SJCRH30 (cell line): ENCODE results near the gene TOR3A. TPM values are rescaled to one million over a fixed set of nuclear protein-coding genes. Genes with fewer than 3 reads are reported as not detected.

Source experiments
- DNase-seq, 2 experiments: peaks; one replicate each; pipeline ENCODE4 v3.0.0-alpha.2; 2015 to 2020
- H3K27ac ChIP-seq: fragments of 250-450 bp; sonication (Bioruptor Pico); 2 replicates; pipeline ENCODE4 v1.5.1; 2020; ENCODE audit warnings: mild to moderate bottlenecking, moderate library complexity
- H3K27me3 ChIP-seq: fragments of 250-450 bp; sonication (Bioruptor Pico); 2 replicates; pipeline ENCODE4 v1.5.1; 2020; ENCODE audit warnings: mild to moderate bottlenecking, moderate library complexity
- H3K36me3 ChIP-seq: fragments of 250-450 bp; sonication (Bioruptor Pico); 2 replicates; pipeline ENCODE4 v1.5.1; 2020; ENCODE audit warnings: mild to moderate bottlenecking, moderate library complexity
- H3K4me1 ChIP-seq: fragments of 250-450 bp; sonication (Bioruptor Pico); 2 replicates; pipeline ENCODE4 v1.5.1; 2020; ENCODE audit warnings: mild to moderate bottlenecking, moderate library complexity
- H3K4me3 ChIP-seq: fragments of 250-450 bp; sonication (Bioruptor Pico); 2 replicates; pipeline ENCODE4 v1.5.1; 2020; ENCODE audit warnings: mild to moderate bottlenecking, moderate library complexity
- H3K9me3 ChIP-seq: fragments of 250-450 bp; sonication (Bioruptor Pico); replicated peaks from 2 replicates; pipeline ENCODE4 v1.5.1; 2020; ENCODE audit warnings: mild to moderate bottlenecking, moderate library complexity
- total RNA-seq: library from RNA; depleted of rRNA; stranded (reverse); fragments of >200 nt; shearing (Covaris generic); gene quantifications from 2 replicates; pipeline ENCODE4 v1.2.3, GENCODE V29; 2014

Gene TOR3A
- total RNA-seq, 1 experiment from 2014 or later: 14.6 TPM

DNA sequence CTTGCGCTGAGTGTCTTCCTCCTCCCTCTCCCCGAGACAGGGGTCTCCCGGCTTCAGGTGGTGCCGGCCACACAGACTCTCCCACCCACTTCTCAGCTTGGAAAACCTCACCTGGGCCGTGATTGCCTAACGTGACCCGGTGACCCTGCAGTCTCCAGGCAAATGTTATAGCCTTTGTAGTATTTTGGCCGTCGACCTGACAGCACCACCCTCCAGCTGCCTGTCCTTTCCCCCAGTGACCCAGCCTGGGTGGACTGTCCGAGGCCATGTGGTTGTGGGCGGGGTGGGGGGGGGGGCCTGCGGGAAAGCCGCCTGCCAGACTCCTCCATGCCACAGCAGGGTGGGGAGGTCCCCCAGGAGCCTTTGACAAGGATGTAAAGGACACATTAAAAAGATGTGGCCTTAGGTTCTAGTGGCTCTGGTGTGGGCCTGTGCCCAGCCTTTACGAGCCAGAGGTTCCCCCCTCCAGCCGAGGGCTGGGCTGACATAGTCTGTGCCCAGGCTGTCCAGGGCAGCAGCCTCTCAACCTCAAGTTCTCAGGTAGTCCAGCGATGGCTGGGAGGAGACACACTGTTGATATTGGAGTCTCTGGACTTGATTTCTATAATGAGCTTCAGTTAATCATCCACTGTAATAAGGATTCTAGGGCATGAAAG, 8.1 kb downstream of the TOR3A start:
- Histone ChIP-seq H3K27me3 (no peaks in the 10 kb centered on the region), H3K4me1 (no peaks in the 10 kb centered on the region), H3K4me3 (no peak overlapping the region), H3K9me3 (no peaks in the 10 kb centered on the region), H3K27ac (no peak overlapping the region), H3K36me3 (peaks cover 16% of the 10 kb centered on the region; the same call in 1 of the 2 replicates)
- DNase-seq: no peak

DNA sequence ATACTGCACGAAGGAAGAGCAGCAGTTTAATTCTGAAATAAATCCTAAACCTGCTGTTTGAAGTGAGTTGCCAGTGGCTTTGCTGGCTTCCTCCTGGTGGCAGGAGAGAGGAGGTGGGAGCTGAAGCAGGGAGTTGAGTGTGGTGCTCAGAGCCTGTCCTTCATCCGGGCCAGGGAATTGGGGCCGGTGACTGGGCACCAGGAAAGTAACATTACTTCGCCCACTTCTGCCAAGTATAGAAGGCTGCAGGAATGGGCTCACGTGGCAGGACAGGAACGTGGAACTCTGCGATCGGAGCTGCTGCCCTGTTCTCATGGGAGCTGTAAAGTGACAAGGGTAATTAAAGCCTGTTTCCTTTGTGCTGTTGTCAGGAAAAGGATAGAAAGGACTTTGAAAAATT, 8.7 kb downstream of the TOR3A start:
- H3K27ac ChIP-seq: no peak overlapping the region
- no peak for DNase-seq
- H3K4me3 ChIP-seq: no peak overlapping the region
- H3K4me1 ChIP-seq: no peaks in the 10 kb centered on the region
- peaks cover 16% of the 10 kb centered on the region; the same call in 1 of the 2 replicates for H3K36me3 ChIP-seq
- H3K9me3 ChIP-seq: no peaks in the 10 kb centered on the region
- H3K27me3 ChIP-seq: no peaks in the 10 kb centered on the region

DNA sequence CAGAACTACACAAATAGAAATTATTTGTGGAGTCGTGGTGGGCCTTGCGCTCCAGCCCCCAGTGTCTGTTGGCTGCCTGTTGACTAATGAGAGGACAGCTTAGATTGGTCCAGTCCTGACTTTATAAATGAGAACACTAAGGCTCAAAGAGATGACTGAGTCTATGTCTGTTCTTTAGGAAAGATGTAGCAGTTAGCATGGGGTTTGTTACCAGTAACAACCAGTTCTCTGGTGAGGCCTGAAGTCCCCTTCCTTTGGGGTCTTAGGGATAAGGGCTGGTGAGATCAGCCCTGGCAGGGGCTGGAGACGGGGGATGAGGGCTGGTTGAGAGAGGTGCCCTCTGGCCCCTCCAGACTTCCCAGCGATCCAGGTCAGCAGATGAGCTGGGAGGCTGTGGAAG, 9.1 kb downstream of the TOR3A start:
- no peaks in the 10 kb centered on the region for H3K9me3 ChIP-seq
- DNase-seq: no peak
- peaks cover 16% of the 10 kb centered on the region; the same call in 1 of the 2 replicates for H3K36me3 ChIP-seq
- H3K4me1 ChIP-seq: no peaks in the 10 kb centered on the region
- H3K4me3 ChIP-seq: no peak overlapping the region
- H3K27ac ChIP-seq: no peak overlapping the region
- no peaks in the 10 kb centered on the region for H3K27me3 ChIP-seq

DNA sequence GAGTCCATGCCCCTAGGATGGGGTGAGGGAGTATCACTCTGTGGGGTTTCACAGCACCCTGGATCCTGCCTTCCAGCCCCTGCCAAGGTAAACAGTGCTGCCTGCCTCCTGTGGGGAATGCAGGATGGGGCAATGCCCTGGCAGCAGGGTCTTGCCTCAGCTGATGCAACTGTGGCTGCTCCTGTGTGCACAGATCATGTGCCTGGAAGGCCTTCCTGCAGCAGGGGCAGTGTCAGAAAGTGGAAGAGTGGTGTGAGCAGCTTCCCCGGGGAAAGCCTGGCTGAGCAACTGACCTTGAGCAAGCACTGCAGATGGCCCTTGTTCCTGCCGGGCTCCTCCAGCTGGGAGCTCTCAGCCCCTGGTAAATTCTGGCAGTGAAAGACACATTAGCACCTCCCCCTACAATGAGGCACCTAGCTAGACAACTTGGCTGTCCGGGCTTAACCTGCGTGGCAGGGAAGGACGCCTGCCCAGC, 9.9 kb downstream of the TOR3A start:
- no peak overlapping the region for H3K4me3 ChIP-seq
- peaks cover 16% of the 10 kb centered on the region; the same call in 1 of the 2 replicates for H3K36me3 ChIP-seq
- H3K9me3 ChIP-seq: no peaks in the 10 kb centered on the region
- H3K4me1 ChIP-seq: no peaks in the 10 kb centered on the region
- no peak for DNase-seq
- H3K27me3 ChIP-seq: no peaks in the 10 kb centered on the region
- no peak overlapping the region for H3K27ac ChIP-seq

DNA sequence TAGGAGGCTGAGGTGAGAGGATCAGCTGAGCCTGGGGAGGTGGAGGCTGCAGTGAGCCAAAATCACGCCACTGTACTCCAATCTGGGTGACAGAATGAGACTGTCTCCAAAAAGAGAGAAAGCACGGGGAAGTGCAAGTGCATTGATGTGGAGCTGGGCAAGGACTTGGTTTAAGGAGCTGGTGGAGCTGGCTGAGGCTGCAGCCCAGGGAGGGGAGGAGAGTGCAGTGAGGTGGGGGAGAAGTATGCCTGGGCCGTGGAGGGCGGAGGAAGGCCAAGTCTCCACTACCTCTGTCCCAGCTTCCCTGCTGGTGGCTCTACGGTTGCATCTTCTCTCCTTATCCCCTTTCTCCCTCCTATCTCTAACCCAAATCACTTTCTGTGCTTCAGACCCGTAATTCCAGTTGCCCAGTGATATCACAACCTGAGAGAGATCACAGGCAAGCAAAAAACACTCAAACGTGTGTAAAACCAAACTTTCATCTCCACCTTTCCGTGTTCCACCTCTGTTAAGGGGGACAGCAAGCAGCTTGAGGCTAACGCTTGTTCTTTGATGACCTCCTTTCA, 11.1 kb downstream of the TOR3A start:
- H3K36me3 ChIP-seq: peaks cover 25% of the 10 kb centered on the region; the same call in 1 of the 2 replicates
- DNase-seq: no peak
- H3K4me3 ChIP-seq: no peak overlapping the region
- no peaks in the 10 kb centered on the region for H3K4me1 ChIP-seq
- no peaks in the 10 kb centered on the region for H3K27me3 ChIP-seq
- no peak overlapping the region for H3K27ac ChIP-seq
- no peaks in the 10 kb centered on the region for H3K9me3 ChIP-seq

DNA sequence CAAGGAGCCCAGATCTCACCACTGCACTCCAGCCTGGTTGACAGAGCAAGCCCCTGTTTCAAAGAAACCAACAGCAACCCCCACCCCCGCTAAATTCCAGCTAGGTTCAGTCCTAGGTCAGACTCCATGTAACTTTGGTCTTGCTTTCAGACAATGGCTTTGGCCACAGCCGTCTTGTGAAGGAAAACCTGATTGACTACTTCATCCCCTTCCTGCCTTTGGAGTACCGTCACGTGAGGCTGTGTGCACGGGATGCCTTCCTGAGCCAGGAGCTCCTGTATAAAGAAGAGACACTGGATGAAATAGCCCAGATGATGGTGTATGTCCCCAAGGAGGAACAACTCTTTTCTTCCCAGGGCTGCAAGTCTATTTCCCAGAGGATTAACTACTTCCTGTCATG, 12.9 kb downstream of the TOR3A start:
- no peaks in the 10 kb centered on the region for H3K9me3 ChIP-seq
- H3K4me3 ChIP-seq: no peak overlapping the region
- H3K27me3 ChIP-seq: no peaks in the 10 kb centered on the region
- no peak overlapping the region for H3K27ac ChIP-seq
- no peaks in the 10 kb centered on the region for H3K4me1 ChIP-seq
- peaks cover 25% of the 10 kb centered on the region; the same call in 1 of the 2 replicates for H3K36me3 ChIP-seq
- DNase-seq: no peak

DNA sequence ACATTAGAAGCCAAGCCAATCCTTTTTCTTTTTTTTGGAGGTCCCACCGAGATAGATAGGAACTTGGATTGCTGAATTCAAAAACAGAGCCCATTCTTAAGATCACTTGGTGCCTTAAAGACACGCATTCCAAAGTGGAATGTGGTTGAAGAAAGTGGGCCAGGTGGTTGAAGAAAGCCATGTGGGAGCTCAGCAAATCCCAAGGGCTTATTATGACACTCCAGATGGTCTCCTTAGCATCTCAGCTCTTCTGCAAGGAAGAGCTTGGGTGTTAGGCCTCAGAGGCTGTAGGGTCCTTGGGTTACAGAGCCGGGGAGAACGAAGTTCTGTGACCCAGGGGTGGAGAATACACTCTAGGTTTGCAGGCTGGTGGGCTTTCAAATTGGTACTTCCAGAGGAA, 13.5 kb downstream of the TOR3A start:
- Histone ChIP-seq H3K27me3 (no peaks in the 10 kb centered on the region), H3K27ac (no peak overlapping the region), H3K4me1 (no peaks in the 10 kb centered on the region), H3K4me3 (no peak overlapping the region), H3K36me3 (peaks cover 24% of the 10 kb centered on the region; the same call in 1 of the 2 replicates), H3K9me3 (no peaks in the 10 kb centered on the region)
- DNase-seq: no peak

DNA sequence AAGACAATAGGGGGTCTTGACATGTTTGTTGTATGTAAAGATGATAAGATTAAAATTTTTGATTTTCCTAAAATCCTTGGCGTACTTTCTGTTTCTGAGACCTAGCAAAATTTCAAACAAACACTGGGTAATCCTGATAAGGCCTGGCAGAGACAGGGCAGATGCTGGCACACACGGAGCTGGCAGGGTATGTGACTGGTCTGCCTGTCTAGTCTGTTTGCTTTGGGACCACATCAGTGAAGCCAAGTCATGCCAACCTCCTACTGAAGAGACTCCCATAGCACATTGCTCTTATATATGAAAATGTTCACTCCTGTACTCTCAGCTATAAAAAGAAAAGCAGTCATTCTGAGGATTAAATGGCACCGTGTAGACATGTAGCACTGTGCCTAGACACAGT, 14.1 kb downstream of the TOR3A start:
- Histone ChIP-seq H3K36me3 (peaks cover 24% of the 10 kb centered on the region; the same call in 1 of the 2 replicates), H3K27me3 (no peaks in the 10 kb centered on the region), H3K9me3 (no peaks in the 10 kb centered on the region), H3K4me3 (no peak overlapping the region), H3K4me1 (no peaks in the 10 kb centered on the region), H3K27ac (no peak overlapping the region)
- no peak for DNase-seq

DNA sequence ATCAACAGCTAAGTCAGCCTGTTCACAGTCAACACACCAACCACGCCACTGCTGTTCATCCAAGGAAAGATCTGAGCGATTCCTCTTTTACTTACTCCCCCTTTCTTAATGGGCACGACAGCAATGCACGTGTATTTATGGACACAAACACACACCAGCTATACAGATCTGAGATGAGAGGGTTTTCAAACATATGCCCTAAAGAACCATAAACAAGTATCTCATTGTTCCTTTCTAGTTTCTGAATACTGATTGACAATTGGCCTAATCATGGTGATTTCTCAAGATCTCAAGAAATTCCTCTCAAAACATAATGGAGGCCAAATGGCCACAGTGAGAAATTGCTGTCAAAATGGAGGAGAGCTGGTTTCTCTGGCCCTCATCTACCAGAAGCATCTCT, 18.0 kb downstream of the TOR3A start:
- Histone ChIP-seq H3K4me1 (no peaks in the 10 kb centered on the region), H3K27me3 (no peaks in the 10 kb centered on the region), H3K27ac (no peak overlapping the region), H3K36me3 (peaks cover 15% of the 10 kb centered on the region), H3K4me3 (no peak overlapping the region), H3K9me3 (no peaks in the 10 kb centered on the region)
- DNase-seq: no peak

DNA sequence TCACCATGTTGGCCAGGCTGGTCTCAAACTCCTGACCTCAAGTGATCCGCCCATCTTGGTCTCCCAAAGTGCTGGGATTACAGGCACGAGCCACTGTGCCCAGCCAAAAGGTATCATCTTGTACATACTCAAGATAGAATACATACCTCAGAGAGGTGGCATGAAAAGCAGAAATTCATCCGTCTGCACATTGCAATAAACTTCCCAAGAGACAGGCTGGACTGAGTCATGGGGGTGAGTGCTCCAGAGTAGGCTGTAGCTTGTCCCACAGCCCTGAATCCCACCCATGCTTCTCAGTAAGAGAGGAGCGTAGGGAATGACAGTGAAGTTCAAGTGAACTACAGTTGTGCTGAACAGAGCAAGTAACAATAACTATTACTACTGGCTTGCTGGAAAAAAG, 19.7 kb downstream of the TOR3A start:
- H3K36me3 ChIP-seq: peaks cover 17% of the 10 kb centered on the region

DNA sequence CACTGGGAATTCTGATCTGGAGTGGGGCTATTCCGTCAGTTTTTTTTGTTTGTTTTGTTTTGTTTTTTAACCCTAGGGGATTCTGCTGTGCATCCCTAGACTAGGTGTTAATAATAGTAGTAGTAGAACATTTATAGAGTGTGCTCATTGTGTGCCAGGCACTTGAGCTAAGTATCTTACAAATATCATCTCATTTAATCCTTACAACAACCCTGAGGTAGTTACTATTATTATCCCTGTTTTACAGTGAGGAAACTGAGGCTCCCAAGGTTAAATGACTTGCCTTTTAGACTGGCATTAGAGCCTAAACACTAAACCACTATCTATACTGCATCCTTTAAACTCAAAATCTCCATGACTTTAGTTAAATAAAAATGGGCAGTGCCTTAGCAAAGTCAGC, 22.1 kb downstream of the TOR3A start:
- Histone ChIP-seq H3K36me3 (peaks cover 10% of the 10 kb centered on the region), H3K27me3 (no peaks in the 10 kb centered on the region), H3K4me1 (no peaks in the 10 kb centered on the region), H3K27ac (no peak overlapping the region), H3K4me3 (no peak overlapping the region), H3K9me3 (no peaks in the 10 kb centered on the region)
- DNase-seq: no peak

More for the DNA sequence above, 19.7 kb downstream of the TOR3A start:
- H3K27me3 ChIP-seq: no peaks in the 10 kb centered on the region
- H3K4me3 ChIP-seq: no peak overlapping the region
- H3K27ac ChIP-seq: no peak overlapping the region
- no peaks in the 10 kb centered on the region for H3K9me3 ChIP-seq
- DNase-seq: no peak
- H3K4me1 ChIP-seq: no peaks in the 10 kb centered on the region

DNA sequence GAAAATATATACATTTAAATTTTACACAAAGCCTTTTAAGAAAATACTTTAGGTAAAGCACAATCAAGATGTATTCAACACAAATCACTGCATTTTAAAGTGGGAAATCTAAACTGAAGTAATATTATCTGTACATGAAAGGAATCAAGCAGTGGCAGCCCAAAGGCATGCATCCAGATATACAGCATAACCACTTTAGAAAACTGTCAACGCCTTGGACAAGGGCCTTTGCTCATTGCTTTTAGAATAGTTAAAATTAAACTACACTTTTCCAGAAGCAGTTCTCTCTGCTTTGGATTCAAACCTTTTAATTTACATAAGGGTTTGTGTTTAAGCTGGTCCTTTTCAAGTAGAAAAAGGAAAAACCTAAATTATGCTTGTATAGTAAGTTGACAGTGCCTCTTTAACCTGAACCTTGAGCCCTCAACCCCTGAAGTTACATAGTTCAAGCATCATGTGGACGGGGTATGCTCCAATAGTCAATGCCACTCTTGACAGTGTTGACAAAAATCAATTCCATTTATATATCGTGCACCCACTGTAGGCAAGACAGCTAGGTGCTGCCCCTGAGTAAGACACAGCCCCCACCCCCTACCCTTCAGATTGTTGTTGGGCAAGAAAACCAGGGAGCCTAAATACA, 22.9 kb downstream of the TOR3A start:
- Histone ChIP-seq H3K36me3 (peaks cover 10% of the 10 kb centered on the region), H3K9me3 (no peaks in the 10 kb centered on the region), H3K4me1 (no peaks in the 10 kb centered on the region), H3K27me3 (no peaks in the 10 kb centered on the region), H3K4me3 (no peak overlapping the region), H3K27ac (no peak overlapping the region)
- no peak for DNase-seq

DNA sequence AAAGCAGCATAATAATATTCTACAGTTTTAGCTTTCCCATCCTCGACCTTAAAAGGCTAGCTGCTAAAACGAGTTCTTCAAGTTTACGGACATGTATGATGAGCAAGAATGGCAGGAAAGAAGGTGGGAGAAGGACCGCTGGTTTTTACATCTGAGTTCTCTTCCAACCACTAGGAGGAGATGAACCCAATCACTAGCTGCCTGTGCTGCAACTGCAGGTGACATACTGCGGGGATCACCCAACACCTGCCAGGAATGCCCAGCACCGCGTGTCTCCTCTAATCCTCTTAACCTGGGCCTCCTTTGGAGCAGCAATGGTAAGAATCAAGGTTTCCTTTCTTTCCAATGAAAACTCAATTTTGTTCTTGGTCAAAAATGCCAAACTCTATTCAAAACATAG, 23.5 kb downstream of the TOR3A start:
- DNase-seq: no peak
- Histone ChIP-seq H3K27ac (no peak overlapping the region), H3K4me3 (no peak overlapping the region), H3K27me3 (no peaks in the 10 kb centered on the region), H3K9me3 (no peaks in the 10 kb centered on the region), H3K36me3 (peaks cover 13% of the 10 kb centered on the region), H3K4me1 (no peaks in the 10 kb centered on the region)

DNA sequence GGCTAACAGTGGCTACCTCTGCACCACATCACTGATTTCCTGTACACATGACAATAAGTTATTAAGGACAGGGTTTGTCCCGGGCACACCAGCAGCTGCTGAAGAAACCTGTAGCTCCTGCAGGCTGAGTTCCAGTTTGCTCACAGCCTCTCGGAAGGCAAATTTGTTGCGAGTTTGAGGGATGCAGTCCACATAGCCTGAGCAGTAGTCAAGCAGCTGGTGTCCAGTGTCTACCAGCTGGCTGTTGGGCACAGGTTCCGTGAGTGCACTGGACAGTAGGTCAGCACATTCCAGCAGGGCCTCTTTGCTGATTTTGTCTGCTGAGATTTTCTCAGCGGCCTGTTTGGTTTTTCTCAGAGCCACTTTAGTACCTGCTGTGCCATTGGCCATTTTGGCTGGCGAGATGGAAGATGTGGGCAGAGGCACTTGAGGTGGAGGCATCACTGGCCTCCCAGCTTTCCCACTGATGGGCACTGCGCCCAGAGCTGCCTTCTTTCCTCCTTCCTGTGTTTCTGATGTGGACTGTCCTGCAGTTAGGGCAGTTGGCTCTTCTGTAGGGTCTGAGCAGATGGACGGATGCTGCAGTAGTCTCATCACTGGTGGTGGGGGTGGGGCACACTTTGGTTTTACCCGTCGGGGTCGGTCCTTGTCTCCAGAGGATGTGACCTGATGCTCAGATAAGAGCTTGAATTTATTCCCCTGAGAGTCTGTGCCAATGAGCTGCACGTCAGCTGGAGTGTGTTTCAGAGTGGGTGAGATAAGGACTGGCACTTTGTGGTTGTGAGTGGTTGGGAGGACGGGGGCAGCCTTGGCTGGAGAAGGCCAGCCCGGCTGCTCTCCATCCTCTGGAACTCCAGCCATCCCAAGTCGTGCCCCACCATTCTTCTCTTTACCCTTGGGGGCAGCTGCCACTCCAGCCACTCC, 26.1 kb downstream of the TOR3A start:
- Histone ChIP-seq H3K36me3 (peaks cover 14% of the 10 kb centered on the region), H3K27ac (no peak overlapping the region), H3K4me3 (no peak overlapping the region), H3K27me3 (no peaks in the 10 kb centered on the region), H3K4me1 (no peaks in the 10 kb centered on the region), H3K9me3 (no peaks in the 10 kb centered on the region)
- no peak for DNase-seq

DNA sequence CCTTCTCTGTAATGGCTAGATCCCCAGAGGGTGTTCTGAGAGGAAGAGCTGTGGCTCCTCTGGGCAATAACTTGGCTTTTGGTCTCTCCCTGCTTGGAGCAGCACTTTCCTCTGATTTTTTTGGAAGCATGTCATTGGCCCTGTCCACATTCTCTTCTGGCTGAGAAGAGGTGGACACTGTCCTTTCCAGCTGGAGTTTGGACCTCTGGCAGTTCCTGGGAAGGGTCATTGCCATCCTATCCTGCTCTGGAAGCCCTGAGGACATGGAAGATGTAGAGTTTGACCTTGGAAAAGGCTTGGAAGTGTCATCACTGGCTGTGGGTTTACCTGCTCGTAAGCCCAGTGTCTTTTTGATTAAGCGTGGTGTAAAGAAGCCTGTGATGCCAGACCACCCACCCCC, 26.8 kb downstream of the TOR3A start:
- Histone ChIP-seq H3K4me3 (no peak overlapping the region), H3K4me1 (no peaks in the 10 kb centered on the region), H3K27ac (no peak overlapping the region), H3K27me3 (no peaks in the 10 kb centered on the region), H3K9me3 (no peaks in the 10 kb centered on the region), H3K36me3 (peaks cover 17% of the 10 kb centered on the region)
- no peak for DNase-seq
